A172 (cell line): ENCODE measurements around the gene ARID1B. TPM values are rescaled to one million over a fixed set of nuclear protein-coding genes. Genes with fewer than 3 reads are reported as not detected.
"Not testable (repeated sequence)": the region's sequence is repeated elsewhere in the genome, so short reads cannot be mapped to it uniquely, and the experiment has no call there.

ENCODE experiments used
- DNase-seq: peaks from one replicate; pipeline ENCODE4 v3.0.0-alpha.2; 2015; ENCODE audit warnings: low spot score
- total RNA-seq: library from RNA; depleted of rRNA; stranded (reverse); fragments of >200 nt; shearing (Covaris generic); gene quantifications from 2 replicates; pipeline ENCODE4 v1.2.3, GENCODE V29; 2014

The ARID1B gene
- total RNA-seq, 1 experiment from 2014 or later = 14.4 TPM

GRCh38 chr6:156935000-156935399, 157.8 kb downstream of the ARID1B start:
- no peak for DNase-seq

GRCh38 chr6:156938143-156938542, 161.0 kb downstream of the ARID1B start:
- no peak for DNase-seq

GRCh38 chr6:156940221-156940620, 163.0 kb downstream of the ARID1B start:
- DNase-seq = no peak

- DNase-seq = no peak
These were observed 165.1 kb downstream of the ARID1B start for GRCh38 chr6:156942266-156942665.

- no peak for DNase-seq
These were observed 166.0 kb downstream of the ARID1B start for GRCh38 chr6:156943166-156943565.

- no peak for DNase-seq
These were observed 166.6 kb downstream of the ARID1B start for GRCh38 chr6:156943816-156944215.

GRCh38 chr6:156944412-156944811, 167.2 kb downstream of the ARID1B start:
- DNase-seq = no peak

GRCh38 chr6:156945789-156946172, 168.6 kb downstream of the ARID1B start:
- DNase-seq = not testable (repeated sequence)

- DNase-seq = no peak
These were observed 169.3 kb downstream of the ARID1B start for GRCh38 chr6:156946370-156946936.

GRCh38 chr6:156948277-156948676, 171.1 kb downstream of the ARID1B start:
- DNase-seq = no peak

GRCh38 chr6:156948807-156949206, 171.6 kb downstream of the ARID1B start:
- peak; percentile 89 for DNase-seq

GRCh38 chr6:156949376-156949775, 172.2 kb downstream of the ARID1B start:
- peak; percentile 68 for DNase-seq

- no peak for DNase-seq
These were observed 172.9 kb downstream of the ARID1B start for GRCh38 chr6:156950084-156950483.

GRCh38 chr6:156950531-156950930, 173.4 kb downstream of the ARID1B start:
- DNase-seq = no peak

GRCh38 chr6:156952401-156952800, 175.2 kb downstream of the ARID1B start:
- DNase-seq = no peak

- DNase-seq = no peak
These were observed 175.9 kb downstream of the ARID1B start for GRCh38 chr6:156953127-156953478.

- DNase-seq = peak; percentile 93
These were observed 176.4 kb downstream of the ARID1B start for GRCh38 chr6:156953479-156954146.

GRCh38 chr6:156954191-156954590, 177.0 kb downstream of the ARID1B start:
- DNase-seq = no peak

- DNase-seq = no peak
These were observed 177.6 kb downstream of the ARID1B start for GRCh38 chr6:156954816-156955215.

GRCh38 chr6:156955494-156956183, 178.5 kb downstream of the ARID1B start:
- DNase-seq = no peak

- DNase-seq = no peak
These were observed 179.1 kb downstream of the ARID1B start for GRCh38 chr6:156956286-156956685.

GRCh38 chr6:156957931-156958547, 180.9 kb downstream of the ARID1B start:
- no peak for DNase-seq

- no peak for DNase-seq
These were observed 183.3 kb downstream of the ARID1B start for GRCh38 chr6:156960525-156960924.
